Spleen (tissue), 11 donors: Measurements from ENCODE around the gene RASSF1. TPM values are rescaled to one million over a fixed set of nuclear protein-coding genes. Genes with fewer than 3 reads are reported as not detected.

Experiments
- DNase-seq: peaks from one replicate; pipeline ENCODE4 v3.0.0-alpha.2; 2020
- H3K27ac ChIP-seq, 8 donors: fragments of 200-600 bp; sonication (generic) in 7 of 8; 1 replicate in 4 of 8; 2 replicates in 4 of 8; pipeline versions ENCODE4 v1.5.0 to v1.8.0; 2016 to 2021; ENCODE audit warnings: inconsistent platforms in 4 of 8, mild to moderate bottlenecking in 4 of 8, moderate library complexity in 1 of 8
- H3K27me3 ChIP-seq, 7 donors: fragments of 200-600 bp; sonication (generic) in 6 of 7; replicated peaks in 1 of 7; 1 replicate in 4 of 7; 2 replicates in 3 of 7; pipeline versions ENCODE4 v1.5.0 to v1.8.0; 2016 to 2021; ENCODE audit warnings: inconsistent platforms in 3 of 7, mild to moderate bottlenecking in 1 of 7
- H3K36me3 ChIP-seq, 6 donors: fragments of 200-600 bp; sonication (generic) in 5 of 6; 1 replicate in 4 of 6; 2 replicates in 2 of 6; pipeline versions ENCODE4 v1.5.0 to v1.8.0; 2016 to 2021; ENCODE audit warnings: inconsistent platforms in 2 of 6
- H3K4me1 ChIP-seq, 6 donors: fragments of 200-600 bp; sonication (generic) in 5 of 6; 1 replicate in 3 of 6; 2 replicates in 3 of 6; pipeline versions ENCODE4 v1.5.0 to v1.8.0; 2016 to 2021; ENCODE audit warnings: inconsistent platforms in 3 of 6
- H3K4me3 ChIP-seq, 8 donors: fragments of 200-600 bp; sonication (generic) in 7 of 8; 1 replicate in 4 of 8; 2 replicates in 4 of 8; pipeline versions ENCODE4 v1.5.0 to v1.8.0; 2016 to 2021; ENCODE audit warnings: inconsistent platforms in 4 of 8, mild to moderate bottlenecking in 4 of 8, moderate library complexity in 2 of 8
- H3K9me3 ChIP-seq, 8 donors: fragments of 200-600 bp; sonication (generic) in 7 of 8; 1 replicate in 4 of 8; 2 replicates in 4 of 8; pipeline versions ENCODE4 v1.5.0 to v1.8.0; 2016 to 2021; ENCODE audit warnings: inconsistent platforms in 4 of 8
- POLR2A ChIP-seq, 3 donors: fragments of 450-650 bp; IDR thresholded peaks; one replicate each; pipeline ENCODE4 v1.5.1; 2017; ENCODE audit warnings: antibody characterized with exemption in 3 of 3, mild to moderate bottlenecking in 1 of 3
- POLR2AphosphoS5 ChIP-seq, 3 donors: sonication (generic); formaldehyde crosslinking; IDR thresholded peaks; one replicate each; pipeline ENCODE4 v1.5.1; 2017; ENCODE audit warnings: antibody characterized with exemption in 3 of 3
- WGBS, 5 donors: extraction: QIAGEN DNeasy Blood & Tissue Kit in 3 of 5; methylation state at CpG; one replicate each; pipeline versions ENCODE4 v1.1.5 to v1.1.7; 2013 to 2018; 5-methylcytosine and 5-hydroxymethylcytosine counted together
- intact Hi-C: fragments of 100-400 bp; cut with DNase I; formaldehyde crosslinking; loops from one replicate; pipeline ENCODE4 v1.15.0; 2023; ENCODE audit warnings: low total_unique reads
- polyA plus RNA-seq, 3 donors: library from polyadenylated mRNA; stranded (reverse); fragments of 200-250 nt; gene quantifications; one replicate each; pipeline ENCODE4 v1.2.1, GENCODE V29; 2013
- total RNA-seq, 7 donors: library from RNA; depleted of rRNA in 3 of 7; stranded (reverse); fragments of >200 nt in 3 of 7; fragmentation: NEBNext Ultra II Directional in 4 of 7; extraction: Animal tissue kit (Norgen Biotek cat#: 25700) in 4 of 7; gene quantifications; one replicate each; pipeline versions ENCODE4 v1.1.0 to v1.2.1, GENCODE V29; 2016 to 2021
- TF ChIP-seq, protein P1 (sequence below), 11 experiments: fragments of 200-600 bp in 7 of 11; fragments of 450-650 bp in 4 of 11; sonication (generic) in 4 of 11; IDR thresholded peaks in 8 of 11; conservative IDR thresholded peaks in 3 of 11; 1 replicate in 7 of 11; 2 replicates in 4 of 11; pipeline versions ENCODE4 v1.4.0 to v1.8.0; 2016 to 2021; ENCODE audit warnings: antibody characterized with exemption in 11 of 11, inconsistent platforms in 4 of 11, mild to moderate bottlenecking in 1 of 11
- donor health status: healthy with polysubstance abuse.
- donor health status: DM: no; HTN: no; CAD: no; lungs with moderate emphysema.
- donor health status: DM: no; HTN: no; CAD: no.
- donor health status: Bipolar disorder and iron deficiency.
- donor health status: healthy.
- donor health status: DM: no; HTN: no; CAD: no.
- donor health status: DM: yes; HTN: yes; CAD: no.

Gene RASSF1
- total and polyA plus RNA-seq, 10 donors, result 48.3 to 113 (median 64.7) TPM

DNA sequence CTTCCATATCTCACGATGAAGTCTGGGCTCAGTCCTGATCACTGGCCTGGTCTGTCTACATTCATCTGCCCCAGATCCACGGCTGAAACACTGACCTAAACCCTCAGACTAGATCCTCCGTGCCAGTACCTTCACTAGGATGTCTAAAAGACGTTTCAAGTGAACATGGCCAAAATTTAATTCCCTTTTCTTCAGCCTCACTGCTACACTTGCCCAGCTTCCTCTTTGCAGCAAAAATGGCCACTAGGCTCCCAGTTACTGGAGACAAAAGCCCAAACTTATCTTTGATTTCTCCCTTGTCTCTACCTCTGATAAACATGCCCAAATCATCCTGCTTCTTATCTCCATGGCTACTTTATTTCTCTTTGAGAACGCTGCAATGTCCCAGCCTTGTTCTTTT lies 1.7 kb downstream of the RASSF1 start:
- H3K9me3 ChIP-seq, result no peaks in the 10 kb centered on the region
- H3K27me3 ChIP-seq, result no peaks in the 10 kb centered on the region
- intact Hi-C loops, result no loop called here
- H3K4me1 ChIP-seq, result peaks cover 55 to 95% (median 79%) of the 10 kb centered on the region in 6 donors
- TF ChIP-seq, protein P1, sequence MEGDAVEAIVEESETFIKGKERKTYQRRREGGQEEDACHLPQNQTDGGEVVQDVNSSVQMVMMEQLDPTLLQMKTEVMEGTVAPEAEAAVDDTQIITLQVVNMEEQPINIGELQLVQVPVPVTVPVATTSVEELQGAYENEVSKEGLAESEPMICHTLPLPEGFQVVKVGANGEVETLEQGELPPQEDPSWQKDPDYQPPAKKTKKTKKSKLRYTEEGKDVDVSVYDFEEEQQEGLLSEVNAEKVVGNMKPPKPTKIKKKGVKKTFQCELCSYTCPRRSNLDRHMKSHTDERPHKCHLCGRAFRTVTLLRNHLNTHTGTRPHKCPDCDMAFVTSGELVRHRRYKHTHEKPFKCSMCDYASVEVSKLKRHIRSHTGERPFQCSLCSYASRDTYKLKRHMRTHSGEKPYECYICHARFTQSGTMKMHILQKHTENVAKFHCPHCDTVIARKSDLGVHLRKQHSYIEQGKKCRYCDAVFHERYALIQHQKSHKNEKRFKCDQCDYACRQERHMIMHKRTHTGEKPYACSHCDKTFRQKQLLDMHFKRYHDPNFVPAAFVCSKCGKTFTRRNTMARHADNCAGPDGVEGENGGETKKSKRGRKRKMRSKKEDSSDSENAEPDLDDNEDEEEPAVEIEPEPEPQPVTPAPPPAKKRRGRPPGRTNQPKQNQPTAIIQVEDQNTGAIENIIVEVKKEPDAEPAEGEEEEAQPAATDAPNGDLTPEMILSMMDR (IDR thresholded peaks at IDR 0.05 in 8 of 11, conservative IDR thresholded peaks at IDR 0.05 in 3 of 11), result peak in 3 of 11 experiments; percentile 11 to 29 (median 16)
- no peak for TF ChIP-seq POLR2AphosphoS5 (IDR thresholded peaks at IDR 0.05)
- TF ChIP-seq POLR2A (IDR thresholded peaks at IDR 0.05), result no peak
- H3K4me3 ChIP-seq, result peak overlapping the region in 7 of 8 donors; percentile 55 to 86 (median 74)
- H3K36me3 ChIP-seq, result peaks cover 0 to 18% (median 0%) of the 10 kb centered on the region in 6 donors
- 31 to 48% (median 32%) methylated on average over 5 of the region's 5 CpGs for WGBS, 5 donors
- DNase-seq, result no peak
- H3K27ac ChIP-seq, result peak overlapping the region; percentile 92 to 99 (median 98)

GRCh38 chr3:50337175-50337861 lies 3.3 kb downstream of the RASSF1 start:
- DNase-seq, result peak; percentile 99
- peaks cover 65 to 97% (median 91%) of the 10 kb centered on the region in 6 donors for H3K4me1 ChIP-seq
- intact Hi-C loops, result no loop called here
- H3K27ac ChIP-seq, result peak overlapping the region; percentile 92 to 99 (median 98)
- no peaks in the 10 kb centered on the region for H3K9me3 ChIP-seq
- peak overlapping the region; percentile 54 to 86 (median 70) for H3K4me3 ChIP-seq
- H3K36me3 ChIP-seq, result peaks cover 0 to 33% (median 5%) of the 10 kb centered on the region in 6 donors
- WGBS, 5 donors, result 0% methylated on average over 42 to 79 of the region's 79 CpGs
- no peaks in the 10 kb centered on the region for H3K27me3 ChIP-seq
- TF ChIP-seq POLR2A (IDR thresholded peaks at IDR 0.05), result peak; percentile 30 to 83 (median 76)
- TF ChIP-seq POLR2AphosphoS5 (IDR thresholded peaks at IDR 0.05), result peak; percentile 97 to 99 (median 99)
- TF ChIP-seq, protein P1 (IDR thresholded peaks at IDR 0.05 in 8 of 11, conservative IDR thresholded peaks at IDR 0.05 in 3 of 11), result peak in 1 of 11 experiments; percentile 7

DNA sequence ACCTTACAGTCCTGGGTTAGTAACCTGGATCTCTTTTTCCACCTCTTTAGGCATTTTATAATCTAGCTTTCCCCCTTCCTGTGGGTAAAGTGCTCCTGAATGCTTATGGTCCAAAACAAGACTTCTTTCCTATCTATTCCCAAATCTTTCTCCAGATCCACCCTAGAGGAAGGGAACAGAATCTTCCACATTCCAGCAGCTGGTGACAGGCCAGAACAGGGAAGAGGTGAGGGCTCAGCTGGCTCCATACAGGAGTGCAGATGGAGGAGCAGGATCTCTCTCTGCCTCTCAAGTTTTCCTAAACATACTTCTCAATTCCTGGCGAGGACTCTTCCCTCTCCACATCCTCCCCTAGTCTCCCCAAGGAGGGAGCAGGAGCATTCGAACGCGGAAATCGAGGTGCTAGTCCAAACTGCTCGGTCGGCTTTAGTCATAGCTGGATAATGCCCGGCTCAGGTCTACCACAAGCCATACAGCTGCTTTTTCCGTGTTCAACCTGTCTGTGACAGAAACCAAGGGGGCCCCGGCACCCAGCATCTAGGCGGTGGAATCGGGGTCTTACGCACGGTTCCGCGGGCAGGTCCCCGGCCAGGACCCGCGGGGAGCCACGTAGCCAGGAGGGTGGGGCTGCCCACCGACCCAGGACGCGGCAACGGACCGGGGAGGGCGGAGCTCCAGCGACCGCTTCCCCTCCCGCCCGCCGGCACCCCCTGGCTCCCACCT lies 4.0 kb downstream of the RASSF1 start:
- H3K4me3 ChIP-seq, result peak overlapping the region; percentile 54 to 86 (median 70)
- no peak for DNase-seq
- no peaks in the 10 kb centered on the region for H3K9me3 ChIP-seq
- intact Hi-C loops, result no loop called here
- 1 to 4% (median 2%) methylated on average over 16 to 31 of the region's 31 CpGs for WGBS, 5 donors
- H3K27ac ChIP-seq, result peak overlapping the region; percentile 92 to 99 (median 98)
- TF ChIP-seq POLR2A (IDR thresholded peaks at IDR 0.05) (no peak), POLR2AphosphoS5 (IDR thresholded peaks at IDR 0.05) (no peak)
- TF ChIP-seq, protein P1 (IDR thresholded peaks at IDR 0.05 in 8 of 11, conservative IDR thresholded peaks at IDR 0.05 in 3 of 11), result no peak
- H3K36me3 ChIP-seq, result peaks cover 0 to 40% (median 12%) of the 10 kb centered on the region in 6 donors
- H3K4me1 ChIP-seq, result peaks cover 62 to 97% (median 86%) of the 10 kb centered on the region in 6 donors
- no peaks in the 10 kb centered on the region for H3K27me3 ChIP-seq
